Mesothelial cell of epicardium (in vitro differentiated cells): Measurements from ENCODE around the gene HAVCR2. TPM values are rescaled to one million over a fixed set of nuclear protein-coding genes. Genes with fewer than 3 reads are reported as not detected.

Experiments
- DNase-seq, 2 experiments: peaks; one replicate each; pipeline ENCODE4 v3.0.0; 2021; ENCODE audit warnings: low spot score in 2 of 2; ENCODE audit not compliant: unreplicated experiment in 2 of 2
- H3K27ac Mint-ChIP-seq: 2 replicates; pipeline ENCODE4 v1.8.0; 2021; ENCODE audit warnings: mixed read lengths
- H3K27me3 Mint-ChIP-seq: 2 replicates; pipeline ENCODE4 v1.8.0; 2021; ENCODE audit warnings: low read depth, mixed read lengths
- H3K36me3 Mint-ChIP-seq: 2 replicates; pipeline ENCODE4 v1.8.0; 2021; ENCODE audit warnings: mixed read lengths
- H3K4me1 Mint-ChIP-seq: 2 replicates; pipeline ENCODE4 v1.8.0; 2021; ENCODE audit warnings: mixed read lengths
- H3K4me3 Mint-ChIP-seq: 2 replicates; pipeline ENCODE4 v1.8.0; 2021; ENCODE audit warnings: mild to moderate bottlenecking, moderate library complexity, mixed read lengths
- H3K9me3 Mint-ChIP-seq: 2 replicates; pipeline ENCODE4 v1.8.0; 2021; ENCODE audit warnings: mixed read lengths
- CTCF ChIP-seq: fragments of 200-600 bp; sonication (generic); IDR thresholded peaks from one replicate; pipeline ENCODE4 v1.5.0; 2021; ENCODE audit warnings: antibody characterized with exemption; ENCODE audit not compliant: unreplicated experiment
- total RNA-seq: library from RNA; stranded (reverse); gene quantifications from 3 replicates; pipeline ENCODE4 v1.2.1, GENCODE V29; 2021

The HAVCR2 gene
- total RNA-seq, 1 donor from 2014 or later, result 1.2 TPM

GRCh38 chr5:157143127-157143971 lies 34.5 kb upstream of the HAVCR2 start:
- Mint-ChIP-seq H3K4me3 (peak overlapping the region; percentile 91), H3K4me1 (peaks cover 10% of the 10 kb centered on the region), H3K9me3 (peaks cover 7% of the 10 kb centered on the region), H3K36me3 (peaks cover 14% of the 10 kb centered on the region), H3K27ac (peak overlapping the region; percentile 92), H3K27me3 (peaks cover 7% of the 10 kb centered on the region)
- DNase-seq, result no peak
- no peak for TF ChIP-seq CTCF

- H3K27me3 Mint-ChIP-seq, result peaks cover 7% of the 10 kb centered on the region
- peak within 1 kb of the TSS; percentile 91 for H3K4me3 Mint-ChIP-seq
- H3K4me1 Mint-ChIP-seq, result peaks cover 10% of the 10 kb centered on the region
- peak within 1 kb of the TSS; percentile 92 for H3K27ac Mint-ChIP-seq
- H3K9me3 Mint-ChIP-seq, result peaks cover 7% of the 10 kb centered on the region
- peaks cover 19% of the 10 kb centered on the region for H3K36me3 Mint-ChIP-seq
- no peak for TF ChIP-seq CTCF
- peak; percentile 80 to 84 for DNase-seq
Measured at GRCh38 chr5:157142317-157143126, 33.7 kb upstream of the HAVCR2 start, which contains the start of gene MED7. TSS of gene MED7 (minus strand) at chr5:157142865. CDS start at chr5:157139431, 3,434 bp downstream.

GRCh38 chr5:157137691-157138090 lies 28.8 kb upstream of the HAVCR2 start:
- Mint-ChIP-seq H3K27ac (no peak overlapping the region), H3K4me3 (no peak overlapping the region), H3K36me3 (peaks cover 23% of the 10 kb centered on the region), H3K4me1 (peaks cover 8% of the 10 kb centered on the region), H3K9me3 (no peaks in the 10 kb centered on the region), H3K27me3 (no peaks in the 10 kb centered on the region)
- DNase-seq, result no peak
- TF ChIP-seq CTCF, result no peak

GRCh38 chr5:157132281-157132612 lies 23.4 kb upstream of the HAVCR2 start:
- Mint-ChIP-seq H3K27me3 (no peaks in the 10 kb centered on the region), H3K4me1 (no peaks in the 10 kb centered on the region), H3K9me3 (no peaks in the 10 kb centered on the region), H3K36me3 (peaks cover under 1% of the 10 kb centered on the region), H3K4me3 (no peak overlapping the region), H3K27ac (no peak overlapping the region)
- no peak for TF ChIP-seq CTCF
- no peak for DNase-seq

- Mint-ChIP-seq H3K36me3 (no peaks in the 10 kb centered on the region), H3K4me3 (no peak overlapping the region), H3K27me3 (no peaks in the 10 kb centered on the region), H3K9me3 (no peaks in the 10 kb centered on the region), H3K4me1 (no peaks in the 10 kb centered on the region), H3K27ac (no peak overlapping the region)
- DNase-seq, result no peak
- TF ChIP-seq CTCF, result no peak
Measured at GRCh38 chr5:157130925-157131324, 22.1 kb upstream of the HAVCR2 start.
